HEK293 (cell line): ENCODE measurements around the gene HOMER1.

ENCODE experiments used
- HOXC10 ChIP-seq: sonication (generic); formaldehyde crosslinking; IDR thresholded peaks from 2 replicates; pipeline ENCODE4 v1.8.1; 2023; ENCODE audit warnings: mild to moderate bottlenecking, missing genetic modification reagents
- HOXD13 ChIP-seq: sonication (generic); formaldehyde crosslinking; IDR thresholded peaks from 2 replicates; pipeline ENCODE4 v1.8.0; 2022; ENCODE audit warnings: missing genetic modification reagents, borderline replicate concordance
- KLF8 ChIP-seq: fragments of 450-650 bp; formaldehyde crosslinking; IDR thresholded peaks from 2 replicates; pipeline ENCODE4 v1.5.1; 2016; ENCODE audit warnings: missing biosample characterization, missing genetic modification characterization
- RBAK ChIP-seq: fragments of 450-650 bp; formaldehyde crosslinking; IDR thresholded peaks from 2 replicates; pipeline ENCODE4 v1.5.1; 2016; ENCODE audit warnings: missing biosample characterization, missing genetic modification characterization
- REPIN1 ChIP-seq: fragments of 450-650 bp; formaldehyde crosslinking; IDR thresholded peaks from 2 replicates; pipeline ENCODE4 v1.5.1; 2017; ENCODE audit warnings: missing biosample characterization, missing genetic modification characterization, low read depth
- SP2 ChIP-seq: fragments of 450-650 bp; formaldehyde crosslinking; IDR thresholded peaks from 2 replicates; pipeline ENCODE4 v1.5.1; 2016; ENCODE audit warnings: missing biosample characterization, missing genetic modification characterization
- SP3 ChIP-seq: fragments of 450-650 bp; formaldehyde crosslinking; IDR thresholded peaks from 2 replicates; pipeline ENCODE4 v1.5.1; 2016; ENCODE audit warnings: missing biosample characterization, missing genetic modification characterization
- ZNF121 ChIP-seq: fragments of 450-650 bp; formaldehyde crosslinking; IDR thresholded peaks from 2 replicates; pipeline ENCODE4 v1.5.1; 2016; ENCODE audit warnings: missing biosample characterization, missing genetic modification characterization
- ZNF155 ChIP-seq: fragments of 450-650 bp; formaldehyde crosslinking; IDR thresholded peaks from 2 replicates; pipeline ENCODE4 v1.5.1; 2016; ENCODE audit warnings: missing biosample characterization, missing genetic modification characterization
- ZNF174 ChIP-seq: fragments of 450-650 bp; formaldehyde crosslinking; IDR thresholded peaks from 2 replicates; pipeline ENCODE4 v1.5.0; 2017; ENCODE audit warnings: missing biosample characterization, mild to moderate bottlenecking, missing genetic modification characterization
- ZNF214 ChIP-seq: fragments of 450-650 bp; formaldehyde crosslinking; IDR thresholded peaks from 2 replicates; pipeline ENCODE4 v1.5.1; 2017; ENCODE audit warnings: missing biosample characterization, mild to moderate bottlenecking, missing genetic modification characterization, borderline replicate concordance
- ZNF302 ChIP-seq: fragments of 450-650 bp; formaldehyde crosslinking; IDR thresholded peaks from 2 replicates; pipeline ENCODE4 v1.5.1; 2016; ENCODE audit warnings: missing biosample characterization, missing genetic modification characterization, low read depth
- ZNF335 ChIP-seq: fragments of 450-650 bp; formaldehyde crosslinking; conservative IDR thresholded peaks from 2 replicates; pipeline ENCODE4 v1.5.1; 2016; ENCODE audit warnings: missing biosample characterization, missing genetic modification characterization
- ZNF354C ChIP-seq: fragments of 450-650 bp; formaldehyde crosslinking; IDR thresholded peaks from 2 replicates; pipeline ENCODE4 v1.5.1; 2016; ENCODE audit warnings: missing biosample characterization, missing genetic modification characterization, low read depth, borderline replicate concordance
- ZNF37A ChIP-seq: fragments of 450-650 bp; IDR thresholded peaks from 2 replicates; pipeline ENCODE4 v1.5.1; 2018; ENCODE audit warnings: missing biosample characterization, missing genetic modification characterization
- ZNF391 ChIP-seq: fragments of 450-650 bp; formaldehyde crosslinking; IDR thresholded peaks from 2 replicates; pipeline ENCODE4 v1.5.1; 2016; ENCODE audit warnings: low read depth, missing biosample characterization, missing genetic modification characterization, borderline replicate concordance
- ZNF416 ChIP-seq: fragments of 450-650 bp; formaldehyde crosslinking; IDR thresholded peaks from 2 replicates; pipeline ENCODE4 v1.5.1; 2016; ENCODE audit warnings: missing biosample characterization, missing genetic modification characterization
- ZNF423 ChIP-seq: fragments of 450-650 bp; formaldehyde crosslinking; IDR thresholded peaks from 2 replicates; pipeline ENCODE4 v1.5.1; 2016; ENCODE audit warnings: missing biosample characterization, missing genetic modification characterization
- ZNF473 ChIP-seq: fragments of 450-650 bp; formaldehyde crosslinking; IDR thresholded peaks from 2 replicates; pipeline ENCODE4 v1.5.1; 2017; ENCODE audit warnings: missing biosample characterization, missing genetic modification characterization
- ZNF529 ChIP-seq: fragments of 450-650 bp; formaldehyde crosslinking; IDR thresholded peaks from 2 replicates; pipeline ENCODE4 v1.5.1; 2017; ENCODE audit warnings: missing genetic modification characterization, missing biosample characterization; ENCODE audit not compliant: insufficient replicate concordance
- ZNF555 ChIP-seq: fragments of 450-650 bp; formaldehyde crosslinking; conservative IDR thresholded peaks from 2 replicates; pipeline ENCODE4 v1.5.1; 2017; ENCODE audit warnings: missing biosample characterization, mild to moderate bottlenecking, missing genetic modification characterization, inconsistent platforms
- ZNF558 ChIP-seq: fragments of 450-650 bp; formaldehyde crosslinking; IDR thresholded peaks from 2 replicates; pipeline ENCODE4 v1.5.1; 2016; ENCODE audit warnings: missing biosample characterization, missing genetic modification characterization
- ZNF561 ChIP-seq: fragments of 450-650 bp; IDR thresholded peaks from 2 replicates; pipeline ENCODE4 v1.5.1; 2018; ENCODE audit warnings: missing biosample characterization, missing genetic modification characterization, borderline replicate concordance
- ZNF585B ChIP-seq: fragments of 450-650 bp; formaldehyde crosslinking; IDR thresholded peaks from 2 replicates; pipeline ENCODE4 v1.5.1; 2016; ENCODE audit warnings: missing biosample characterization, missing genetic modification characterization
- ZNF621 ChIP-seq: fragments of 450-650 bp; formaldehyde crosslinking; IDR thresholded peaks from 2 replicates; pipeline ENCODE4 v1.5.1; 2017; ENCODE audit warnings: missing biosample characterization, missing genetic modification characterization
- ZNF660 ChIP-seq: fragments of 450-650 bp; IDR thresholded peaks from 2 replicates; pipeline ENCODE4 v1.5.1; 2018; ENCODE audit warnings: missing biosample characterization, mild to moderate bottlenecking, missing genetic modification characterization
- ZNF747 ChIP-seq: fragments of 450-650 bp; formaldehyde crosslinking; IDR thresholded peaks from 2 replicates; pipeline ENCODE4 v1.5.1; 2016; ENCODE audit warnings: missing biosample characterization, missing genetic modification characterization
- ZSCAN30 ChIP-seq: fragments of 450-650 bp; IDR thresholded peaks from 2 replicates; pipeline ENCODE4 v1.5.1; 2018; ENCODE audit warnings: missing biosample characterization, mild to moderate bottlenecking, missing genetic modification characterization, moderate library complexity
- ZXDB ChIP-seq: fragments of 450-650 bp; formaldehyde crosslinking; IDR thresholded peaks from 2 replicates; pipeline ENCODE4 v1.5.1; 2016; ENCODE audit warnings: missing biosample characterization, missing genetic modification characterization
- TF ChIP-seq, protein P1 (sequence below): fragments of 450-650 bp; formaldehyde crosslinking; IDR thresholded peaks from 2 replicates; pipeline ENCODE4 v1.5.1; 2016; ENCODE audit warnings: missing biosample characterization, missing genetic modification characterization
- TF ChIP-seq, protein P2 (sequence below): sonication (generic); formaldehyde crosslinking; IDR thresholded peaks from 2 replicates; pipeline ENCODE4 v1.8.1; 2022; ENCODE audit warnings: mild to moderate bottlenecking, moderate library complexity, missing genetic modification reagents
- TF ChIP-seq, protein P3 (sequence below): fragments of 450-650 bp; formaldehyde crosslinking; IDR thresholded peaks from 2 replicates; pipeline ENCODE4 v1.5.1; 2017; ENCODE audit warnings: missing biosample characterization, missing genetic modification characterization
- TF ChIP-seq, protein P4 (sequence below): fragments of 450-650 bp; formaldehyde crosslinking; IDR thresholded peaks from 2 replicates; pipeline ENCODE4 v1.5.1; 2016; ENCODE audit warnings: missing biosample characterization, missing genetic modification characterization
- TF ChIP-seq, protein P5 (sequence below): fragments of 450-650 bp; formaldehyde crosslinking; IDR thresholded peaks from 2 replicates; pipeline ENCODE4 v1.5.1; 2016; ENCODE audit warnings: missing biosample characterization, missing genetic modification characterization, borderline replicate concordance

Gene HOMER1

DNA sequence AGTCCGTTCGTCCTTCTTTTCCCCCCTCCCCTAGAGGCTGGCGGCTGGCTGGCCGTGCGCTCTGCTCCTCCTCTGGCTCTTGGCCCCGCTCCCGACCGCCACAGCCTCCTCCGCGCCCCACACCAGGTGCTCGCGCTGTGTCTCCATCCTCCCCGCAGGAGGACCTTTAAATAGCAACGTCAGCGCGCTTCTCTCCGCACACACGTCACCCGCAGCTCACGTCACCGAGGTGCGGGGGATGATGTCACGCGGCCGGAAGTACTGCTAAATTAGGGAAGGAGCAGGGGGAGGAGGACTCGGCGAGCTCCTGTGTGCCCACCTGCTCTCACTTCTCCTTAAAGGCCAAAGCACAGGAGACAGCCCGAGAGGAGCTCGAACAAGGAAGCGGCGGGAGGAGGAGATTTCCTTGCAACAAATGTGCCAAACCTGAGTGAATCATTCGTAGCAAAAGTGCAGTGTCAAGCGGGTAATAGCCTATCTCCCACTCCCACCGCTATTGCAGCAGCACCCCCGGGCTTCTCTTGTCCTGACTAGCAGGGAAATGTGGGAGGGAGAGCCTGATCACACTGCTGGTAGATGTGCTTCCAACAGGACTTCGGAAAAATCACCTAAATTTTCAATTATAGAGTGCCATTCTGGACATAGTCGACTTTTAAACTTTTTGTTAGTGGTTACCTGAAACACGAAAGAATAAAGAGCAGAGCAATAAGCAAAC is 614 bp upstream of the HOMER1 start (continued):
- TF ChIP-seq ZXDB (tag by site-specific recombination) (peak; percentile 89), ZNF214 (tag by site-specific recombination) (no peak), ZNF621 (tag by site-specific recombination) (no peak), ZNF391 (tag by site-specific recombination) (peak; percentile 90; the same call in 1 of the 2 replicates), ZNF174 (no peak), SP3 (tag by site-specific recombination) (peak; percentile 73), KLF8 (tag by site-specific recombination) (peak; percentile 76), ZNF121 (tag by site-specific recombination) (no peak; the same call in 1 of the 2 replicates), ZNF423 (tag by site-specific recombination) (no peak), ZNF416 (tag by site-specific recombination) (no peak), ZNF660 (tag by site-specific recombination) (no peak), ZNF155 (tag by site-specific recombination) (no peak), SP2 (tag by site-specific recombination) (peak; percentile 76), ZNF529 (tag by site-specific recombination) (no peak), HOXD13 (CRISPR knock-in tag) (no peak), ZNF354C (tag by site-specific recombination) (no peak), ZSCAN30 (tag by site-specific recombination) (no peak; the same call in 1 of the 2 replicates), ZNF561 (tag by site-specific recombination) (peak; percentile 69; the same call in 1 of the 2 replicates), ZNF555 (tag by site-specific recombination) (no peak), ZNF558 (tag by site-specific recombination) (peak; percentile 45; the same call in 1 of the 2 replicates), ZNF37A (tag by site-specific recombination) (no peak), ZNF473 (tag by site-specific recombination) (no peak), REPIN1 (tag by site-specific recombination) (no peak), ZNF302 (tag by site-specific recombination) (no peak), ZNF335 (tag by site-specific recombination) (peak; percentile 61), HOXC10 (CRISPR knock-in tag) (no peak), ZNF585B (tag by site-specific recombination) (no peak), ZNF747 (tag by site-specific recombination) (no peak), RBAK (tag by site-specific recombination) (0 out of 2 replicates have a peak, but pooled peaks have one; percentile 21)
- TF ChIP-seq, protein P1, sequence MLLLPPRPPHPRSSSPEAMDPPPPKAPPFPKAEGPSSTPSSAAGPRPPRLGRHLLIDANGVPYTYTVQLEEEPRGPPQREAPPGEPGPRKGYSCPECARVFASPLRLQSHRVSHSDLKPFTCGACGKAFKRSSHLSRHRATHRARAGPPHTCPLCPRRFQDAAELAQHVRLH = 0 out of 2 replicates have a peak, but pooled peaks have one; percentile 18
- TF ChIP-seq, protein P2, sequence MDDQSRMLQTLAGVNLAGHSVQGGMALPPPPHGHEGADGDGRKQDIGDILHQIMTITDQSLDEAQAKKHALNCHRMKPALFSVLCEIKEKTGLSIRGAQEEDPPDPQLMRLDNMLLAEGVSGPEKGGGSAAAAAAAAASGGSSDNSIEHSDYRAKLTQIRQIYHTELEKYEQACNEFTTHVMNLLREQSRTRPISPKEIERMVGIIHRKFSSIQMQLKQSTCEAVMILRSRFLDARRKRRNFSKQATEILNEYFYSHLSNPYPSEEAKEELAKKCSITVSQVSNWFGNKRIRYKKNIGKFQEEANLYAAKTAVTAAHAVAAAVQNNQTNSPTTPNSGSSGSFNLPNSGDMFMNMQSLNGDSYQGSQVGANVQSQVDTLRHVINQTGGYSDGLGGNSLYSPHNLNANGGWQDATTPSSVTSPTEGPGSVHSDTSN (CRISPR knock-in tag) = no peak
- TF ChIP-seq, protein P3, sequence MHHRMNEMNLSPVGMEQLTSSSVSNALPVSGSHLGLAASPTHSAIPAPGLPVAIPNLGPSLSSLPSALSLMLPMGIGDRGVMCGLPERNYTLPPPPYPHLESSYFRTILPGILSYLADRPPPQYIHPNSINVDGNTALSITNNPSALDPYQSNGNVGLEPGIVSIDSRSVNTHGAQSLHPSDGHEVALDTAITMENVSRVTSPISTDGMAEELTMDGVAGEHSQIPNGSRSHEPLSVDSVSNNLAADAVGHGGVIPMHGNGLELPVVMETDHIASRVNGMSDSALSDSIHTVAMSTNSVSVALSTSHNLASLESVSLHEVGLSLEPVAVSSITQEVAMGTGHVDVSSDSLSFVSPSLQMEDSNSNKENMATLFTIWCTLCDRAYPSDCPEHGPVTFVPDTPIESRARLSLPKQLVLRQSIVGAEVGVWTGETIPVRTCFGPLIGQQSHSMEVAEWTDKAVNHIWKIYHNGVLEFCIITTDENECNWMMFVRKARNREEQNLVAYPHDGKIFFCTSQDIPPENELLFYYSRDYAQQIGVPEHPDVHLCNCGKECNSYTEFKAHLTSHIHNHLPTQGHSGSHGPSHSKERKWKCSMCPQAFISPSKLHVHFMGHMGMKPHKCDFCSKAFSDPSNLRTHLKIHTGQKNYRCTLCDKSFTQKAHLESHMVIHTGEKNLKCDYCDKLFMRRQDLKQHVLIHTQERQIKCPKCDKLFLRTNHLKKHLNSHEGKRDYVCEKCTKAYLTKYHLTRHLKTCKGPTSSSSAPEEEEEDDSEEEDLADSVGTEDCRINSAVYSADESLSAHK (tag by site-specific recombination) = no peak; the same call in 1 of the 2 replicates
- TF ChIP-seq, protein P4, sequence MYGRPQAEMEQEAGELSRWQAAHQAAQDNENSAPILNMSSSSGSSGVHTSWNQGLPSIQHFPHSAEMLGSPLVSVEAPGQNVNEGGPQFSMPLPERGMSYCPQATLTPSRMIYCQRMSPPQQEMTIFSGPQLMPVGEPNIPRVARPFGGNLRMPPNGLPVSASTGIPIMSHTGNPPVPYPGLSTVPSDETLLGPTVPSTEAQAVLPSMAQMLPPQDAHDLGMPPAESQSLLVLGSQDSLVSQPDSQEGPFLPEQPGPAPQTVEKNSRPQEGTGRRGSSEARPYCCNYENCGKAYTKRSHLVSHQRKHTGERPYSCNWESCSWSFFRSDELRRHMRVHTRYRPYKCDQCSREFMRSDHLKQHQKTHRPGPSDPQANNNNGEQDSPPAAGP (tag by site-specific recombination) = peak; percentile 93; the same call in 1 of the 2 replicates
- TF ChIP-seq, protein P5, sequence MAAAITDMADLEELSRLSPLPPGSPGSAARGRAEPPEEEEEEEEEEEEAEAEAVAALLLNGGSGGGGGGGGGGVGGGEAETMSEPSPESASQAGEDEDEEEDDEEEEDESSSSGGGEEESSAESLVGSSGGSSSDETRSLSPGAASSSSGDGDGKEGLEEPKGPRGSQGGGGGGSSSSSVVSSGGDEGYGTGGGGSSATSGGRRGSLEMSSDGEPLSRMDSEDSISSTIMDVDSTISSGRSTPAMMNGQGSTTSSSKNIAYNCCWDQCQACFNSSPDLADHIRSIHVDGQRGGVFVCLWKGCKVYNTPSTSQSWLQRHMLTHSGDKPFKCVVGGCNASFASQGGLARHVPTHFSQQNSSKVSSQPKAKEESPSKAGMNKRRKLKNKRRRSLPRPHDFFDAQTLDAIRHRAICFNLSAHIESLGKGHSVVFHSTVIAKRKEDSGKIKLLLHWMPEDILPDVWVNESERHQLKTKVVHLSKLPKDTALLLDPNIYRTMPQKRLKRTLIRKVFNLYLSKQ (tag by site-specific recombination) = no peak
